ENCODE data around the gene SEMA6C. TPM values are rescaled to one million over a fixed set of nuclear protein-coding genes. Genes with fewer than 3 reads are reported as not detected.

Gene SEMA6C
- total and polyA plus RNA-seq, 4 donors: 6.3 to 9.8 (median 6.5) TPM

GRCh38 chr1:151187205-151187604 is 40.8 kb upstream of the SEMA6C start:
- no peak overlapping the region for H3K4me3 ChIP-seq
- no peak overlapping the region for H3K9ac ChIP-seq (ENCODE audit: insufficient read depth in 1 of 2, low read length in 2 of 2)
- no peaks in the 10 kb centered on the region for H3K27me3 ChIP-seq (ENCODE audit: control insufficient read depth in 3 of 3, insufficient read depth in 3 of 3, low read length in 2 of 3)
- no peak overlapping the region for H3K27ac ChIP-seq (ENCODE audit: low read depth in 1 of 2, low read length in 1 of 2)
- ATAC-seq (ENCODE audit: insufficient read depth, low FRiP score) (no peak), DNase-seq (no peak)
- H3K4me1 ChIP-seq (ENCODE audit: control insufficient read depth in 5 of 5, insufficient read depth in 5 of 5, low read length in 5 of 5): peaks cover 1 to 14% (median 5%) of the 10 kb centered on the region in 5 donors
- WGBS, 2 donors: 92 to 96% methylated on average over 1 of the region's 1 CpG
- H3K9me3 ChIP-seq (ENCODE audit: control insufficient read depth in 4 of 4, insufficient read depth in 3 of 4, low read length in 3 of 4): no peaks in the 10 kb centered on the region
- H3K36me3 ChIP-seq (ENCODE audit: control insufficient read depth in 4 of 4, insufficient read depth in 4 of 4, low read length in 4 of 4): peaks cover 12 to 23% (median 17%) of the 10 kb centered on the region in 4 donors
- no peak for TF ChIP-seq CTCF (IDR thresholded peaks at IDR 0.05; ENCODE audit: control extremely low read depth, extremely low read depth)

- H3K27me3 ChIP-seq (ENCODE audit: control insufficient read depth in 3 of 3, insufficient read depth in 3 of 3, low read length in 2 of 3): no peaks in the 10 kb centered on the region
- H3K4me3 ChIP-seq: no peak overlapping the region
- DNase-seq (no peak), ATAC-seq (ENCODE audit: insufficient read depth, low FRiP score) (no peak)
- no peaks in the 10 kb centered on the region for H3K9me3 ChIP-seq (ENCODE audit: control insufficient read depth in 4 of 4, insufficient read depth in 3 of 4, low read length in 3 of 4)
- H3K27ac ChIP-seq (ENCODE audit: low read depth in 1 of 2, low read length in 1 of 2): no peak overlapping the region
- TF ChIP-seq CTCF (IDR thresholded peaks at IDR 0.05; ENCODE audit: control extremely low read depth, extremely low read depth): no peak
- peaks cover 1 to 12% (median 5%) of the 10 kb centered on the region in 5 donors for H3K4me1 ChIP-seq (ENCODE audit: control insufficient read depth in 5 of 5, insufficient read depth in 5 of 5, low read length in 5 of 5)
- H3K9ac ChIP-seq (ENCODE audit: insufficient read depth in 1 of 2, low read length in 2 of 2): no peak overlapping the region
- 96 to 99% methylated on average over 10 of the region's 10 CpGs for WGBS, 2 donors
- peaks cover 12 to 34% (median 30%) of the 10 kb centered on the region in 4 donors for H3K36me3 ChIP-seq (ENCODE audit: control insufficient read depth in 4 of 4, insufficient read depth in 4 of 4, low read length in 4 of 4)
Observed at GRCh38 chr1:151184211-151184610, 37.8 kb upstream of the SEMA6C start.

GRCh38 chr1:151176514-151177045 is 30.1 kb upstream of the SEMA6C start:
- DNase-seq (no peak), ATAC-seq (ENCODE audit: insufficient read depth, low FRiP score) (no peak)
- no peak for TF ChIP-seq CTCF (IDR thresholded peaks at IDR 0.05; ENCODE audit: control extremely low read depth, extremely low read depth)
- H3K4me1 ChIP-seq (ENCODE audit: control insufficient read depth in 5 of 5, insufficient read depth in 5 of 5, low read length in 5 of 5): peaks cover 0 to 6% (median 0%) of the 10 kb centered on the region in 5 donors
- H3K27me3 ChIP-seq (ENCODE audit: control insufficient read depth in 3 of 3, insufficient read depth in 3 of 3, low read length in 2 of 3): no peaks in the 10 kb centered on the region
- H3K9ac ChIP-seq (ENCODE audit: insufficient read depth in 1 of 2, low read length in 2 of 2): no peak overlapping the region
- WGBS, 2 donors: 96% methylated on average over 17 of the region's 17 CpGs
- no peaks in the 10 kb centered on the region for H3K9me3 ChIP-seq (ENCODE audit: control insufficient read depth in 4 of 4, insufficient read depth in 3 of 4, low read length in 3 of 4)
- H3K27ac ChIP-seq (ENCODE audit: low read depth in 1 of 2, low read length in 1 of 2): no peak overlapping the region
- no peak overlapping the region for H3K4me3 ChIP-seq
- H3K36me3 ChIP-seq (ENCODE audit: control insufficient read depth in 4 of 4, insufficient read depth in 4 of 4, low read length in 4 of 4): peaks cover 11 to 44% (median 31%) of the 10 kb centered on the region in 4 donors

- peaks cover 17 to 40% (median 29%) of the 10 kb centered on the region in 4 donors for H3K36me3 ChIP-seq (ENCODE audit: control insufficient read depth in 4 of 4, insufficient read depth in 4 of 4, low read length in 4 of 4)
- no peak within 1 kb of the TSS for H3K9ac ChIP-seq (ENCODE audit: insufficient read depth in 1 of 2, low read length in 2 of 2)
- 55 to 60% methylated on average over 4 of the region's 4 CpGs for WGBS, 2 donors
- ATAC-seq (ENCODE audit: insufficient read depth, low FRiP score) (no peak), DNase-seq (no peak)
- no peak within 1 kb of the TSS for H3K4me3 ChIP-seq
- TF ChIP-seq CTCF (IDR thresholded peaks at IDR 0.05; ENCODE audit: control extremely low read depth, extremely low read depth): no peak
- no peaks in the 10 kb centered on the region for H3K27me3 ChIP-seq (ENCODE audit: control insufficient read depth in 3 of 3, insufficient read depth in 3 of 3, low read length in 2 of 3)
- peaks cover 0 to 6% (median 0%) of the 10 kb centered on the region in 5 donors for H3K4me1 ChIP-seq (ENCODE audit: control insufficient read depth in 5 of 5, insufficient read depth in 5 of 5, low read length in 5 of 5)
- H3K27ac ChIP-seq (ENCODE audit: low read depth in 1 of 2, low read length in 1 of 2): no peak within 1 kb of the TSS
- no peaks in the 10 kb centered on the region for H3K9me3 ChIP-seq (ENCODE audit: control insufficient read depth in 4 of 4, insufficient read depth in 3 of 4, low read length in 3 of 4)
Observed at GRCh38 chr1:151175863-151176262, 29.4 kb upstream of the SEMA6C start, which contains the start of gene TMOD4. Gene TMOD4, minus strand, starts transcription at chr1:151175981. Its CDS starts 1,106 bp downstream, at chr1:151174875.
